Karpas-422 (cell line): ENCODE measurements around the gene DNAH17. TPM values are rescaled to one million over a fixed set of nuclear protein-coding genes. Genes with fewer than 3 reads are reported as not detected.

ENCODE experiments used
- DNase-seq: peaks from one replicate; pipeline ENCODE4 v3.0.0-alpha.2; 2015
- H2AFZ ChIP-seq: fragments of 200-600 bp; sonication (generic); 2 replicates; pipeline ENCODE4 v1.6.1; 2014; ENCODE audit warnings: antibody characterized with exemption, low read length, mixed read lengths
- H3K27ac ChIP-seq: fragments of 200-600 bp; sonication (generic); 2 replicates; pipeline ENCODE4 v1.5.1; 2014; ENCODE audit warnings: mild to moderate bottlenecking, low read length, moderate library complexity
- H3K27me3 ChIP-seq: fragments of 200-600 bp; sonication (generic); 2 replicates; pipeline ENCODE4 v1.6.1; 2014; ENCODE audit warnings: low read length, mixed read lengths
- H3K36me3 ChIP-seq: fragments of 200-600 bp; sonication (generic); 2 replicates; pipeline ENCODE4 v1.6.1; 2014; ENCODE audit warnings: low read length, mixed read lengths; ENCODE audit not compliant: insufficient read depth
- H3K4me1 ChIP-seq: fragments of 200-600 bp; sonication (generic); 2 replicates; pipeline ENCODE4 v1.6.1; 2014; ENCODE audit warnings: mild to moderate bottlenecking, low read length, mixed read lengths
- H3K4me2 ChIP-seq: fragments of 200-600 bp; sonication (generic); 2 replicates; pipeline ENCODE4 v1.6.1; 2014; ENCODE audit warnings: low read length, low read depth, mild to moderate bottlenecking; ENCODE audit not compliant: poor library complexity, severe bottlenecking
- H3K4me3 ChIP-seq: fragments of 200-600 bp; sonication (generic); 2 replicates; pipeline ENCODE4 v1.5.1; 2014; ENCODE audit warnings: mild to moderate bottlenecking, antibody characterized with exemption, low read length, mixed read lengths
- H3K79me2 ChIP-seq: fragments of 200-600 bp; sonication (generic); 2 replicates; pipeline ENCODE4 v1.6.1; 2014; ENCODE audit warnings: mild to moderate bottlenecking, low read length, mixed read lengths
- H3K9ac ChIP-seq: fragments of 200-600 bp; sonication (generic); 2 replicates; pipeline ENCODE4 v1.6.0; 2014; ENCODE audit warnings: low read length
- H3K9me2 ChIP-seq: fragments of 200-600 bp; sonication (generic), shearing (Covaris generic); replicated peaks from 2 replicates; pipeline ENCODE4 v1.6.0; 2014; ENCODE audit warnings: mild to moderate bottlenecking, low read length, moderate library complexity; ENCODE audit not compliant: insufficient read depth
- H3K9me3 ChIP-seq: fragments of 300-700, 200-600 bp; sonication (generic); 2 replicates; pipeline ENCODE4 v1.6.1; 2014; ENCODE audit warnings: low read length, mixed read lengths
- H4K20me1 ChIP-seq: fragments of 200-600 bp; sonication (generic); 2 replicates; pipeline ENCODE4 v1.6.1; 2014; ENCODE audit warnings: mild to moderate bottlenecking, antibody characterized with exemption, low read length, low read depth; ENCODE audit not compliant: insufficient read depth
- total RNA-seq: library from RNA; depleted of rRNA; stranded (reverse); fragments of >200 nt; shearing (Covaris generic); gene quantifications from 2 replicates; pipeline ENCODE4 v1.2.3, GENCODE V29; 2014; ENCODE audit warnings: low replicate concordance

DNAH17 gene
- total RNA-seq, 1 experiment from 2014 or later = not detected

- Histone ChIP-seq H4K20me1 (no peaks in the 10 kb centered on the region), H3K9me3 (no peaks in the 10 kb centered on the region), H3K4me3 (no peak overlapping the region), H3K4me1 (peaks cover 3% of the 10 kb centered on the region; the same call in 1 of the 2 replicates), H3K36me3 (no peaks in the 10 kb centered on the region), H3K9ac (no peak overlapping the region), H3K27ac (no peak overlapping the region), H3K27me3 (no peaks in the 10 kb centered on the region), H3K79me2 (no peaks in the 10 kb centered on the region), H2AFZ (no peak overlapping the region), H3K4me2 (no peak overlapping the region), H3K9me2 (no peaks in the 10 kb centered on the region)
- DNase-seq = no peak
These were observed 39.9 kb downstream of the DNAH17 start for GRCh38 chr17:78537217-78537860.

GRCh38 chr17:78535273-78536197 is 41.7 kb downstream of the DNAH17 start:
- Histone ChIP-seq H3K27me3 (no peaks in the 10 kb centered on the region), H3K4me3 (no peak overlapping the region), H3K79me2 (no peaks in the 10 kb centered on the region), H3K4me2 (no peak overlapping the region), H2AFZ (no peak overlapping the region), H4K20me1 (no peaks in the 10 kb centered on the region), H3K4me1 (peaks cover 3% of the 10 kb centered on the region; the same call in 1 of the 2 replicates), H3K9me3 (no peaks in the 10 kb centered on the region), H3K9ac (no peak overlapping the region), H3K9me2 (no peaks in the 10 kb centered on the region), H3K36me3 (no peaks in the 10 kb centered on the region), H3K27ac (no peak overlapping the region)
- no peak for DNase-seq

GRCh38 chr17:78534492-78535272 is 42.5 kb downstream of the DNAH17 start:
- Histone ChIP-seq H3K4me1 (peaks cover 3% of the 10 kb centered on the region; the same call in 1 of the 2 replicates), H3K36me3 (no peaks in the 10 kb centered on the region), H3K4me2 (no peak overlapping the region), H2AFZ (no peak overlapping the region), H3K27me3 (no peaks in the 10 kb centered on the region), H3K9me3 (no peaks in the 10 kb centered on the region), H4K20me1 (no peaks in the 10 kb centered on the region), H3K9ac (no peak overlapping the region), H3K27ac (no peak overlapping the region), H3K4me3 (no peak overlapping the region), H3K79me2 (no peaks in the 10 kb centered on the region), H3K9me2 (no peaks in the 10 kb centered on the region)
- no peak for DNase-seq

- Histone ChIP-seq H2AFZ (no peak overlapping the region), H3K27me3 (no peaks in the 10 kb centered on the region), H3K9me2 (no peaks in the 10 kb centered on the region), H3K4me1 (peaks cover 11% of the 10 kb centered on the region), H4K20me1 (no peaks in the 10 kb centered on the region), H3K9ac (no peak overlapping the region), H3K27ac (no peak overlapping the region), H3K36me3 (no peaks in the 10 kb centered on the region), H3K4me2 (no peak overlapping the region), H3K79me2 (no peaks in the 10 kb centered on the region), H3K4me3 (no peak overlapping the region), H3K9me3 (no peaks in the 10 kb centered on the region)
- DNase-seq = no peak
These were observed 44.1 kb downstream of the DNAH17 start for GRCh38 chr17:78532922-78533640.

GRCh38 chr17:78532311-78532710 is 44.9 kb downstream of the DNAH17 start:
- H2AFZ ChIP-seq = no peak overlapping the region
- no peaks in the 10 kb centered on the region for H3K27me3 ChIP-seq
- H3K4me2 ChIP-seq = no peak overlapping the region

GRCh38 chr17:78530675-78531074 is 46.5 kb downstream of the DNAH17 start:
- H3K36me3 ChIP-seq = no peaks in the 10 kb centered on the region
- H2AFZ ChIP-seq = no peak overlapping the region
- H3K9ac ChIP-seq = no peak overlapping the region
- H4K20me1 ChIP-seq = no peaks in the 10 kb centered on the region
- no peaks in the 10 kb centered on the region for H3K9me3 ChIP-seq
- DNase-seq = no peak
- H3K4me2 ChIP-seq = no peak overlapping the region
- H3K4me1 ChIP-seq = peaks cover 21% of the 10 kb centered on the region
- no peak overlapping the region for H3K27ac ChIP-seq
- no peak overlapping the region for H3K4me3 ChIP-seq
- H3K27me3 ChIP-seq = no peaks in the 10 kb centered on the region
- no peaks in the 10 kb centered on the region for H3K9me2 ChIP-seq
- H3K79me2 ChIP-seq = no peaks in the 10 kb centered on the region

More at GRCh38 chr17:78532311-78532710, 44.9 kb downstream of the DNAH17 start:
- no peak overlapping the region for H3K9ac ChIP-seq
- H3K27ac ChIP-seq = no peak overlapping the region
- no peaks in the 10 kb centered on the region for H3K9me2 ChIP-seq
- H3K9me3 ChIP-seq = no peaks in the 10 kb centered on the region
- no peak overlapping the region for H3K4me3 ChIP-seq
- H4K20me1 ChIP-seq = no peaks in the 10 kb centered on the region
- no peaks in the 10 kb centered on the region for H3K36me3 ChIP-seq
- DNase-seq = no peak
- no peaks in the 10 kb centered on the region for H3K79me2 ChIP-seq
- H3K4me1 ChIP-seq = peaks cover 11% of the 10 kb centered on the region

GRCh38 chr17:78529871-78530670 is 47.1 kb downstream of the DNAH17 start:
- no peaks in the 10 kb centered on the region for H3K79me2 ChIP-seq
- no peak for DNase-seq
- H3K4me3 ChIP-seq = no peak overlapping the region

More at GRCh38 chr17:78529871-78530670, 47.1 kb downstream of the DNAH17 start:
- no peak overlapping the region for H3K27ac ChIP-seq
- no peaks in the 10 kb centered on the region for H3K36me3 ChIP-seq
- no peaks in the 10 kb centered on the region for H3K9me3 ChIP-seq
- no peak overlapping the region for H3K9ac ChIP-seq
- no peaks in the 10 kb centered on the region for H3K9me2 ChIP-seq
- H4K20me1 ChIP-seq = no peaks in the 10 kb centered on the region
- H3K4me2 ChIP-seq = no peak overlapping the region
- H2AFZ ChIP-seq = no peak overlapping the region
- H3K27me3 ChIP-seq = no peaks in the 10 kb centered on the region
- peaks cover 25% of the 10 kb centered on the region for H3K4me1 ChIP-seq
